ENCODE data around the gene SPATA6. TPM values are rescaled to one million over a fixed set of nuclear protein-coding genes. Genes with fewer than 3 reads are reported as not detected.
"Not testable (repeated sequence)": the region's sequence is repeated elsewhere in the genome, so short reads cannot be mapped to it uniquely, and the experiment has no call there.

Gene SPATA6
- total and polyA plus RNA-seq, 9 donors: 7.9 to 48.3 (median 35.6) TPM

DNA sequence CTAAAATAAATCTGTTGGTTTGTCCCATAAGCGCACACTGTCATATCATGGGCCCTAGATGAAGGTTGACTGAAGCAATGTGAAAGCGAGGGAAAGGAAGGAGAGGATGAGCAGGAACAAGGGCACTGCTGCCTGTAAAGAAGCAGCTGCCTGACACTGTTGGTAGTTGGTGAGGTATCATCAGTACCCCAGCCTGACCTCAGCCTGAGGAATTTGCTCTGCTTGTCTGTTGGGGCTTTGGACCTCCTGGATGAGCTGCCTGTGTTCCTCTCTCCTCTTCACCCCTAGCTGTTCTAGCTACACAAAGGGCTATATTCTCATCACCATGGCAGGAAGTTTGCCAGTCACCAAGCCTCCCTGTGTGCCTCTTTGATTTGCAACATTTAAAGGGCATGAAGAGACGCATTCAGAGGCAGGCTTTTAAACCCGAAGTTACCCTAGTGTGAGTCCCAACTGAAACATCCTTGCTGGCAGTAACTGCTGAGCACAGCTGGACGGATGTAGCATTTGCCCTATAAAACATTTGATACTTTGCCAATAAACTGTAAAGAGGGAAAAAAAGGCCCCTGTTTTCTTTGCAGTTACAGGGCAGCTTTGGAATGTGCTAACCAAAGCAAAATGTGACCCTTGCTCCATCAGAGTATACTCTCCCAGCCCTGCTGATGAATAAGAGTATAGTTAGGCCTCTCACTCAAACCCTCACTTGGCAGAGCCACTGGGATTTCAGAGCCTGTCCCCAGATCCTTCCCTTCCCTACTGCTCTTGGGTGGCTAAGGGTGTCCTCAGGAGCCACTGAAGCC, 22.2 kb upstream of the SPATA6 start:
- Histone ChIP-seq H3K9me3 (no peaks in the 10 kb centered on the region), H3K4me1 (ENCODE audit: insufficient read depth) (peaks cover 7% of the 10 kb centered on the region), H3K27me3 (no peaks in the 10 kb centered on the region), H3K36me3 (no peaks in the 10 kb centered on the region), H3K4me3 (no peak overlapping the region), H3K27ac (peak overlapping the region in 1 of 2 donors; percentile 33)
- WGBS, 3 donors: 40 to 44% (median 41%) methylated on average over 5 of the region's 5 CpGs
- DNase-seq: peak; percentile 17 to 47 (median 30)
- TF ChIP-seq POLR2A (IDR thresholded peaks at IDR 0.05): no peak
- intact Hi-C loops (cut with DNase I): no loop called here

DNA sequence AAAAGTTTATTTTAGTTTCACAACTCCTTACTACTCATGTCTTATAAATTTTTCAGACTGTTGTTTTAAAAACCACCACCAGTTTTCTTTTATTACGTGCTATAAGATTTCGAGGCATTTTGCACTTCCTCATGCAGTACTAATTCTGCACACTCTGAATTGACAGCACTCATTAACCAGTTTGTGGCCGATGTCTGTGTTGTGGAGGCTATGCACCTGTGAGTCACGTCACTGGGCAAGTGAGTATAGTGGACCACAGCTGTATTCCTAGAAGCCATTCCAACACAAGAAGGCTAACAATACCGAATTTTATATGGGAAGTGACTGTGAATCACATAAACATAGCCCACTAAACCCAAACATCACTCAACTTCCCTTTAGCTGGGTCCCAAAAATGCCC, 21.0 kb upstream of the SPATA6 start:
- H3K27ac ChIP-seq: no peak overlapping the region

DNA sequence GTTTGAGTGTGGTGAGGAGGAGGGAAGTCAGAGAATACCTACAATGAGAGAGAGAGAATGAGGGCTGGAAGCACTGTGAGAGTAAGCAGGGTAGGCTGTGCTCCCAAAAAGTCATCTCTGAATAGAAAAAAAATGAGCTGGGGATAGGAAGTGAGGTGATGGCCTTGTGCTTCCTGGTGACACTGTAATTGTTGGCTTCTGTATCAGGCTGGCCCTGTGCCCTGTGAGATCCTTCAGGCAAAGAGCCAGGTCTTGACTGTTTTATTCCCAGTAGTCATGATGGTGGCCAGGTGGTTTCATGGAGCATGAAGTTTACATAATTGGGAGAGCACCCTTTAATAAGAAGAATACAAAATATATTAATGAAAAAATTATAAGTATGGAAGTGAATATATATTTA, 20.4 kb upstream of the SPATA6 start:
- DNase-seq: no peak
- Histone ChIP-seq H3K27me3 (no peaks in the 10 kb centered on the region), H3K4me3 (no peak overlapping the region), H3K27ac (no peak overlapping the region), H3K4me1 (ENCODE audit: insufficient read depth) (peaks cover 7% of the 10 kb centered on the region), H3K36me3 (no peaks in the 10 kb centered on the region), H3K9me3 (no peaks in the 10 kb centered on the region)
- intact Hi-C loops (cut with DNase I): no loop called here
- TF ChIP-seq POLR2A (IDR thresholded peaks at IDR 0.05) (no peak), EP300 (IDR thresholded peaks at IDR 0.05) (no peak)
- TF ChIP-seq, protein P1, sequence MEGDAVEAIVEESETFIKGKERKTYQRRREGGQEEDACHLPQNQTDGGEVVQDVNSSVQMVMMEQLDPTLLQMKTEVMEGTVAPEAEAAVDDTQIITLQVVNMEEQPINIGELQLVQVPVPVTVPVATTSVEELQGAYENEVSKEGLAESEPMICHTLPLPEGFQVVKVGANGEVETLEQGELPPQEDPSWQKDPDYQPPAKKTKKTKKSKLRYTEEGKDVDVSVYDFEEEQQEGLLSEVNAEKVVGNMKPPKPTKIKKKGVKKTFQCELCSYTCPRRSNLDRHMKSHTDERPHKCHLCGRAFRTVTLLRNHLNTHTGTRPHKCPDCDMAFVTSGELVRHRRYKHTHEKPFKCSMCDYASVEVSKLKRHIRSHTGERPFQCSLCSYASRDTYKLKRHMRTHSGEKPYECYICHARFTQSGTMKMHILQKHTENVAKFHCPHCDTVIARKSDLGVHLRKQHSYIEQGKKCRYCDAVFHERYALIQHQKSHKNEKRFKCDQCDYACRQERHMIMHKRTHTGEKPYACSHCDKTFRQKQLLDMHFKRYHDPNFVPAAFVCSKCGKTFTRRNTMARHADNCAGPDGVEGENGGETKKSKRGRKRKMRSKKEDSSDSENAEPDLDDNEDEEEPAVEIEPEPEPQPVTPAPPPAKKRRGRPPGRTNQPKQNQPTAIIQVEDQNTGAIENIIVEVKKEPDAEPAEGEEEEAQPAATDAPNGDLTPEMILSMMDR (IDR thresholded peaks at IDR 0.05): no peak

More for the DNA sequence above, 21.0 kb upstream of the SPATA6 start:
- TF ChIP-seq, protein P1 (IDR thresholded peaks at IDR 0.05): no peak
- no peak for TF ChIP-seq POLR2A (IDR thresholded peaks at IDR 0.05)
- TF ChIP-seq EP300 (IDR thresholded peaks at IDR 0.05): no peak
- no peaks in the 10 kb centered on the region for H3K36me3 ChIP-seq
- no peak overlapping the region for H3K4me3 ChIP-seq
- intact Hi-C loops (cut with DNase I): no loop called here
- WGBS, 3 donors: 54 to 62% (median 58%) methylated on average over 5 of the region's 5 CpGs
- no peaks in the 10 kb centered on the region for H3K27me3 ChIP-seq
- peaks cover 7% of the 10 kb centered on the region for H3K4me1 ChIP-seq (ENCODE audit: insufficient read depth)
- no peaks in the 10 kb centered on the region for H3K9me3 ChIP-seq
- no peak for DNase-seq

DNA sequence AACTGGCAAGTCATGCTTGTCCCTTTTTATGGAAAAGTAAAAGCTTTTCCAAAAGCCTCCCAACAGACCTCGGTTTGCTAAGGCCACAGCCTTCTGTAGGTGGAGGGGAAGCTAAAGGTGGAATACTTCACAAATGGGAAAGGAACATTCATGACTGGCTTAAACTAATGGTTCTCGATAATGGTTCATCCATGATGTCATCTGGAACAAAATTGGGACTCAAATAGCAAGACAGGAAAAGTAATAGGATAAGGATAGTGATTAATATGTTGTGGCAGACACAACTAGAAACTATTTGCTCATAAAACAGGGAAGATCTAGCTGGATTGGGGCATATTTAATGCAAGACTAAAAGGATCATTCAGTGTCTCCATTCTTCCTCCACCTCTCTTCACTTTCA, 16.7 kb upstream of the SPATA6 start:
- no peaks in the 10 kb centered on the region for H3K36me3 ChIP-seq
- no peaks in the 10 kb centered on the region for H3K9me3 ChIP-seq
- no peak for DNase-seq
- 76 to 80% (median 78%) methylated on average over 2 of the region's 2 CpGs for WGBS, 3 donors
- no peak overlapping the region for H3K4me3 ChIP-seq
- no peak for TF ChIP-seq POLR2A (IDR thresholded peaks at IDR 0.05)
- TF ChIP-seq, protein P1 (IDR thresholded peaks at IDR 0.05): no peak
- no peaks in the 10 kb centered on the region for H3K27me3 ChIP-seq
- no peaks in the 10 kb centered on the region for H3K4me1 ChIP-seq (ENCODE audit: insufficient read depth)
- intact Hi-C loops (cut with DNase I): no loop called here
- no peak overlapping the region for H3K27ac ChIP-seq

DNA sequence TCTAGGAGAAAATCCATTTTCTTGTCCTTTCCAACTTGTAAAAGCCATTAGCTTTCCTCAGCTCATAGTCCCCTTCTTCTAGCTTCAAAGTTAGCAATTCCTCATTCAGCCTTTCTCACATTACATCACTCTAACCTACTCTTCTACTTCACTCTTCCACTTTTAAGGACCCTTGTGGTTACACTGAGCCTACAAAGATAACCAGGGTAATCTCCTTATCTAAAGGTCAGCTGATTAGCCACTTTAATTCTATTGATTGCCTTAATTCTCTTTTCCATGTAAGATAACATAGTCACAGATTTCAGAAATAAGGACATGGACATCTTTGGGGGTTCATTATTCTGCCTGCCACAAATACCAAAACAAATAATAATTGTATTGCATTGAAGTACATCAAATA, 8.5 kb upstream of the SPATA6 start:
- Histone ChIP-seq H3K4me3 (no peak overlapping the region), H3K4me1 (ENCODE audit: insufficient read depth) (no peaks in the 10 kb centered on the region), H3K9me3 (no peaks in the 10 kb centered on the region), H3K36me3 (no peaks in the 10 kb centered on the region), H3K27ac (no peak overlapping the region), H3K27me3 (no peaks in the 10 kb centered on the region)
- no peak for DNase-seq
- TF ChIP-seq POLR2A (IDR thresholded peaks at IDR 0.05): no peak
- TF ChIP-seq, protein P1 (IDR thresholded peaks at IDR 0.05): no peak
- no peak for TF ChIP-seq EP300 (IDR thresholded peaks at IDR 0.05)
- intact Hi-C loops (cut with DNase I): loop anchor here in 1 of 4 donors (5.0 kb wide), 1 partner anchor 53 kb away; no protein-coding TSS in a partner anchor

DNA sequence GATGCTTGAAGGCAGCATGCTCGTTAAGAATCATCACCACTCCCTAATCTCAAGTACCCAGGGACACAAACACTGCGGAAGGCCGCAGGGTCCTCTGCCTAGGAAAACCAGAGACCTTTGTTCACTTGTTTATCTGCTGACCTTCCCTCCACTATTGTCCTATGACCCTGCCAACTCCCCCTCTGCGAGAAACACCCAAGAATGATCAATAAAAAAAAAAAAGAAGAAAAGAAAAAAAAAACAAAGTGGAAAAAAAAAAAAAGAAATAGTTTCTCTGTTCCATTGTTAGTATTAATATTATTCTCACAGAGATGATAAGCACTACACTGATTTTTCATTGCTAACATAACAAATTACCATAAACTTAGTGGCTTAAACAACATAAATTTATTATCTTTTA, 8.0 kb upstream of the SPATA6 start:
- H3K4me3 ChIP-seq; DNase-seq; H3K27ac ChIP-seq; H3K36me3 ChIP-seq; H3K4me1 ChIP-seq (ENCODE audit: insufficient read depth); H3K27me3 ChIP-seq; H3K9me3 ChIP-seq: not testable (repeated sequence)
- WGBS, 3 donors: 49 to 79% (median 76%) methylated on average over 2 to 4 of the region's 4 CpGs
- intact Hi-C loops (cut with DNase I): loop anchor here in 1 of 4 donors (5.0 kb wide), 1 partner anchor 53 kb away; no protein-coding TSS in a partner anchor
